Neural progenitor cell (in vitro differentiated cells): Measurements from ENCODE around the gene PPA2.

Source experiments
- CTCF ChIP-seq: fragments of 200-600 bp; sonication (generic); IDR thresholded peaks from 2 replicates; pipeline ENCODE4 v1.5.1; 2017; ENCODE audit warnings: antibody characterized with exemption, mild to moderate bottlenecking
- EZH2 ChIP-seq: fragments of 200-600 bp; sonication (generic); IDR thresholded peaks from 2 replicates; pipeline ENCODE4 v1.6.1; 2017; ENCODE audit warnings: antibody characterized with exemption, mild to moderate bottlenecking, moderate library complexity
- EZH2phosphoT487 ChIP-seq: fragments of 200-600 bp; sonication (generic); IDR thresholded peaks from 2 replicates; pipeline ENCODE4 v1.6.1; 2017; ENCODE audit warnings: antibody characterized with exemption

GRCh38 chr4:105417624-105418023 is 56.2 kb downstream of the PPA2 start:
- TF ChIP-seq CTCF (no peak), EZH2 (no peak), EZH2phosphoT487 (no peak)
